Fibroblast of lung (primary cell): ENCODE results near the gene GALNT2.
A peak's percentile ranks its signal among the peaks of the same experiment; 100 is the strongest.

Experiments
- EZH2 ChIP-seq: IDR thresholded peaks from 2 replicates; pipeline ENCODE4 v1.5.1; 2012; ENCODE audit warnings: low read length, control low read depth, mild to moderate bottlenecking; ENCODE audit errors: missing control alignments
- TF ChIP-seq, protein P1 (sequence below), 2 donors: IDR thresholded peaks in 1 of 2; conservative IDR thresholded peaks in 1 of 2; 1 replicate in 1 of 2; 2 replicates in 1 of 2; pipeline ENCODE4 v1.5.1; 2011 to 2012; ENCODE audit warnings: low read length in 2 of 2, control low read depth in 1 of 2, inconsistent platforms in 1 of 2, low read depth in 1 of 2, mild to moderate bottlenecking in 1 of 2

GRCh38 chr1:230104395-230105244 is 37.6 kb downstream of the GALNT2 start:
- TF ChIP-seq, protein P1, sequence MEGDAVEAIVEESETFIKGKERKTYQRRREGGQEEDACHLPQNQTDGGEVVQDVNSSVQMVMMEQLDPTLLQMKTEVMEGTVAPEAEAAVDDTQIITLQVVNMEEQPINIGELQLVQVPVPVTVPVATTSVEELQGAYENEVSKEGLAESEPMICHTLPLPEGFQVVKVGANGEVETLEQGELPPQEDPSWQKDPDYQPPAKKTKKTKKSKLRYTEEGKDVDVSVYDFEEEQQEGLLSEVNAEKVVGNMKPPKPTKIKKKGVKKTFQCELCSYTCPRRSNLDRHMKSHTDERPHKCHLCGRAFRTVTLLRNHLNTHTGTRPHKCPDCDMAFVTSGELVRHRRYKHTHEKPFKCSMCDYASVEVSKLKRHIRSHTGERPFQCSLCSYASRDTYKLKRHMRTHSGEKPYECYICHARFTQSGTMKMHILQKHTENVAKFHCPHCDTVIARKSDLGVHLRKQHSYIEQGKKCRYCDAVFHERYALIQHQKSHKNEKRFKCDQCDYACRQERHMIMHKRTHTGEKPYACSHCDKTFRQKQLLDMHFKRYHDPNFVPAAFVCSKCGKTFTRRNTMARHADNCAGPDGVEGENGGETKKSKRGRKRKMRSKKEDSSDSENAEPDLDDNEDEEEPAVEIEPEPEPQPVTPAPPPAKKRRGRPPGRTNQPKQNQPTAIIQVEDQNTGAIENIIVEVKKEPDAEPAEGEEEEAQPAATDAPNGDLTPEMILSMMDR (conservative IDR thresholded peaks at IDR 0.05 in 1 of 2, IDR thresholded peaks at IDR 0.05 in 1 of 2; ENCODE audit: low read depth in 1 of 2, low read length in 2 of 2) = peak in 1 of 2 donors; percentile 15
- TF ChIP-seq EZH2 = no peak
